Progenitor cell of endocrine pancreas (in vitro differentiated cells): ENCODE results near the gene CNTN6. TPM values are rescaled to one million over a fixed set of nuclear protein-coding genes. Genes with fewer than 3 reads are reported as not detected.

Experiments
- DNase-seq: peaks from one replicate; pipeline ENCODE4 v3.0.0; 2021; ENCODE audit warnings: low spot score; ENCODE audit not compliant: unreplicated experiment
- H3K27ac Mint-ChIP-seq: 2 replicates; pipeline ENCODE4 v1.8.0; 2021; ENCODE audit warnings: mild to moderate bottlenecking, moderate library complexity, mixed read lengths
- H3K27me3 Mint-ChIP-seq: 2 replicates; pipeline ENCODE4 v1.8.0; 2021; ENCODE audit warnings: mixed read lengths
- H3K36me3 Mint-ChIP-seq: 2 replicates; pipeline ENCODE4 v1.8.0; 2022; ENCODE audit warnings: mixed read lengths; ENCODE audit not compliant: insufficient read depth
- H3K4me1 Mint-ChIP-seq: 2 replicates; pipeline ENCODE4 v1.8.0; 2021; ENCODE audit warnings: low read depth, mixed read lengths
- H3K4me3 Mint-ChIP-seq: 2 replicates; pipeline ENCODE4 v1.8.0; 2021; ENCODE audit warnings: low read depth, mild to moderate bottlenecking, moderate library complexity, mixed read lengths
- H3K9me3 Mint-ChIP-seq: 2 replicates; pipeline ENCODE4 v1.8.0; 2021; ENCODE audit warnings: low read depth, mixed read lengths
- total RNA-seq: library from RNA; stranded (reverse); gene quantifications from 2 replicates; pipeline ENCODE4 v1.2.1, GENCODE V29; 2021
- TF ChIP-seq, protein P1 (sequence below): fragments of 200-600 bp; sonication (generic); IDR thresholded peaks from one replicate; pipeline ENCODE4 v1.5.0; 2021; ENCODE audit warnings: antibody characterized with exemption, mild to moderate bottlenecking; ENCODE audit not compliant: unreplicated experiment

Gene CNTN6
- total RNA-seq, 1 donor from 2014 or later = 0.17 TPM

DNA sequence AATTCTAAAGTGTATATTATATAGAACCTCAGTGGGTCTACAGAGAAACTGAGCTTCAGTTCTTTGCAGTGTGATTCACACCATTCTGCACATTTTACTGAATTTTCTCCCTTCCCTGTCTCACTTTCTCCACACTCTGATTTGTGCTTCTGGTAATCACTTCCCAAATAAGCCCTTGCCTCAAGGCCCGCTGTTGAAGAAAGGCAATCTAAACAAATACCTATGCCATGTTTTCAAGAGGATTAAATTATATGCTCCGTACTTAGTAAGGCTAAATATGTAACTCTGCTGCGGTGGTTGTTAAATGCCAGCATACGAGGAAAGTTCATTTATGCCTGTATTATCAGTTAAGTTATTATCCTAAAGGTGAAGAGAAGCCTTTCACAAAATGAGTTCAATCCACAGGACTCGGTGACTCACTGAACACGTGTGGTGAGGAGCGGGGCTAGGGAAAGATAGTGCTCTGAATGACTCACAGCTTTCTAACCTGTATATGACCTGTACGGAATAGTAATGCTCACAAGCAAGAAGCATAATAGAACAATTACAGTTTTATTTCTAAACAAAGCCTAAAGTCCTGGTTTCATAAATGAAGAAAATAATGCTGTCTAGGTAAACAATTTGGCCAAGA lies 25.1 kb downstream of the CNTN6 start:
- TF ChIP-seq, protein P1, sequence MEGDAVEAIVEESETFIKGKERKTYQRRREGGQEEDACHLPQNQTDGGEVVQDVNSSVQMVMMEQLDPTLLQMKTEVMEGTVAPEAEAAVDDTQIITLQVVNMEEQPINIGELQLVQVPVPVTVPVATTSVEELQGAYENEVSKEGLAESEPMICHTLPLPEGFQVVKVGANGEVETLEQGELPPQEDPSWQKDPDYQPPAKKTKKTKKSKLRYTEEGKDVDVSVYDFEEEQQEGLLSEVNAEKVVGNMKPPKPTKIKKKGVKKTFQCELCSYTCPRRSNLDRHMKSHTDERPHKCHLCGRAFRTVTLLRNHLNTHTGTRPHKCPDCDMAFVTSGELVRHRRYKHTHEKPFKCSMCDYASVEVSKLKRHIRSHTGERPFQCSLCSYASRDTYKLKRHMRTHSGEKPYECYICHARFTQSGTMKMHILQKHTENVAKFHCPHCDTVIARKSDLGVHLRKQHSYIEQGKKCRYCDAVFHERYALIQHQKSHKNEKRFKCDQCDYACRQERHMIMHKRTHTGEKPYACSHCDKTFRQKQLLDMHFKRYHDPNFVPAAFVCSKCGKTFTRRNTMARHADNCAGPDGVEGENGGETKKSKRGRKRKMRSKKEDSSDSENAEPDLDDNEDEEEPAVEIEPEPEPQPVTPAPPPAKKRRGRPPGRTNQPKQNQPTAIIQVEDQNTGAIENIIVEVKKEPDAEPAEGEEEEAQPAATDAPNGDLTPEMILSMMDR = no peak
- no peak overlapping the region for H3K27ac Mint-ChIP-seq
- no peaks in the 10 kb centered on the region for H3K36me3 Mint-ChIP-seq

GRCh38 chr3:1131166-1131565 lies 38.3 kb downstream of the CNTN6 start:
- Mint-ChIP-seq H3K27me3 (no peaks in the 10 kb centered on the region), H3K4me3 (no peak overlapping the region), H3K4me1 (no peaks in the 10 kb centered on the region), H3K36me3 (no peaks in the 10 kb centered on the region), H3K27ac (no peak overlapping the region), H3K9me3 (no peaks in the 10 kb centered on the region)
- DNase-seq = no peak
- TF ChIP-seq, protein P1 = no peak

More for the DNA sequence above, 25.1 kb downstream of the CNTN6 start:
- no peak overlapping the region for H3K4me3 Mint-ChIP-seq
- no peaks in the 10 kb centered on the region for H3K9me3 Mint-ChIP-seq
- no peak for DNase-seq
- H3K27me3 Mint-ChIP-seq = no peaks in the 10 kb centered on the region
- H3K4me1 Mint-ChIP-seq = no peaks in the 10 kb centered on the region

DNA sequence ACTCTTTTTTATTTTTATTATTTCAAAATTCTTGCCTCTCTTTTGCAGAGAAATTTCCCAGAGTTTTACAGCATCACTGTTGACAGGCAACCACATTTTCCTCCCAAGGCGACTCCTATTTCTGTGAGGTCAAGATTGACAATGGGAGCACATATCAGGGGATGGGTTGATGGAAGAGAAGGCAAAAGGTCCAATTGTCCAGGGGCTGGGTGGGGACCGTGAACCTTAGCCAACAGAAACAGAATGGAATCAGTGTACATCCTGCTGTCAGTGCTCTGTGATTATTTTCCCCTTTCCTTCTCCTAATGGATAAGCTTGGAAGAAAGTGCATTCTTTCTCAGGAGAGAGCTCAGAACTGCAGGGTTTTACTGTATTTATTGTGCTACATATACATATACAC lies 42.4 kb downstream of the CNTN6 start:
- Mint-ChIP-seq H3K36me3 (no peaks in the 10 kb centered on the region), H3K27me3 (no peaks in the 10 kb centered on the region), H3K27ac (no peak overlapping the region), H3K4me1 (no peaks in the 10 kb centered on the region), H3K9me3 (no peaks in the 10 kb centered on the region), H3K4me3 (no peak overlapping the region)
- TF ChIP-seq, protein P1 = no peak
- DNase-seq = no peak

GRCh38 chr3:1138036-1138435 lies 45.2 kb downstream of the CNTN6 start:
- Mint-ChIP-seq H3K36me3 (no peaks in the 10 kb centered on the region), H3K4me1 (no peaks in the 10 kb centered on the region), H3K27me3 (no peaks in the 10 kb centered on the region), H3K9me3 (no peaks in the 10 kb centered on the region), H3K27ac (no peak overlapping the region), H3K4me3 (no peak overlapping the region)
- no peak for DNase-seq
- TF ChIP-seq, protein P1 = no peak

DNA sequence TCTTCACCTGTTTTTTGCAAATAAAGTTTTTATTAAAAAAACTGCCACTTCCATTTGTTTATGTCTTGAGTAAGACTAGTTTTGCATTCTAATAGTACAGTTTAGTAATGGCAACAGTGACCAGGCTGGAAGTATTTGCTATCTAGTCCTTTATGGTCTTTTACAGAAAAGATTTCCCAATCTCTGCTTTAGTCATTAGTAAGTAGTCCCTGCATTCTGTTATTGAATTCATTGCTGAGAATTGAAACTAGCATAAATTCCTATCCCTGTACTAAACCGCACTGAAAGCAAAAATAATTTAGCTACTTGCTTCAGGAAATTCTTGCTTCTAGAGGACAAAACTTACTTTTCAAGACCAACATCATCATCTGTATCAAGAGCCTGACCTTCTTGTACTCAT lies 46.2 kb downstream of the CNTN6 start:
- no peak overlapping the region for H3K4me3 Mint-ChIP-seq
- DNase-seq = no peak
- H3K27me3 Mint-ChIP-seq = no peaks in the 10 kb centered on the region
- H3K4me1 Mint-ChIP-seq = no peaks in the 10 kb centered on the region
- no peak overlapping the region for H3K27ac Mint-ChIP-seq
- TF ChIP-seq, protein P1 = no peak
- H3K36me3 Mint-ChIP-seq = no peaks in the 10 kb centered on the region
- no peaks in the 10 kb centered on the region for H3K9me3 Mint-ChIP-seq
